ENCODE results near the gene BMP7.

BMP7 gene

DNA sequence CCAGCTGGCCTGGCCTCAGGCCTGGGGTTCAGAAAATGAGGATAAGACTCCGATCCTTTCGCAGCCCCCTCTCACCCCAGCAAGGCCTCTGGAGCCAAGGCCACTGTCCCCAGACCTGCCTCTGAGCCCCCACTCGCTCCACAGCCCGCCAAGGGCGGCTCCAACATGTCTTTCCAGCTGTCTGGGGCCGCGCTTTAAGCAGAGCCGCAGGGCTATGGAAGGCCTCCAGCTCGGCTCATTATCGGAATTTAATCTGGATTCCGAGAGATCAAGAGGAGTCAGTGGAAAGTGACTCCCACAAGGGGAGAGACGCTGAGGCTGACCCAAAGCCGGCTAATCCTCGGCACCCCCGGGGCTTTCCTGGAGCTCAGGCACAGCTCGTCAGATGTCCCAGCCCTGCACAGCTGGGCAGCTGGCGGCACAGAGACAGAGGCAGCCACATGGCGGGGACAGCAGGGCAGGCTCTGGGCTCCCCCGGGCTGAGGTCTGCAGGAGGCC, 41.8 kb downstream of the BMP7 start:
- no peak for DNase-seq

DNA sequence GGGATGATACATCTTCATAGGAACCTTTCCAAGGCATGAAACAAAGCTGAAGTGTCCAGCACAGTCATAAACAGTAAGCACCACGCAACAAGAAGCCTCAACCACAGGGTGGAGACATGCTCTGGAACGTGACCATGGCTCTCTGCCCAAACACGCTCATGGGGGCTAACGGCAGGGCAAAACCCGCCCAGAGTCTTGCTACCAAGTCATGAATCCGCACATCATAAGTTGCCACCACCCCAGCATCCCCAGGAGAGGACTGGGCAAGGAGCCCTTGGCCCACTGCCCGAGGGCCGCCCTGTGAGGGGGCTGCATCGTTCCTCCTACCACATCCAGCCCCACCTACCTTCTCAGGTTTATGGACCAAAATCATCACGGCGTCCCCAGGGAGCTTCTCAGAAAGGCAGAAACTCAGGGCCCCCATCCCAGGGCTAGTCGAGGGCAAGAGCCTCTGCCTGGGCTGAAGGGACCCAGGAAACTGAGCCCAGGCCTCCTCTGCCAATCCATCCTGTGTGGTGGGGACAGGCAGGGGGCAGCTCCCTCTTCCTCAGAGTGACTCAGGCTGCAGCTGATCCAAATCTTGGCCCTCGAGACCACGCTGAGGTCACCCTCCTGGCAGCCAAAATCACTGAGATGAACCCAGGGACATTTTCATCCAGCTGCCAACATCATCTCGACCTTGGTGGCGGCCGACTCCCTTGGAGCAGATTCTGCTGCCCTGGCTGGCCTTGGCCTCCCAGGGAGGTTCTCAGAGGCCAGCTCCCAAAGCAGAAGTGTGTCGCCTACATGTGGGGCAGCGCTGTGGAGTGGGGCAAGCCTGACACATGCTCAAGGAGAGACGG, 42.6 kb downstream of the BMP7 start:
- DNase-seq = no peak

DNA sequence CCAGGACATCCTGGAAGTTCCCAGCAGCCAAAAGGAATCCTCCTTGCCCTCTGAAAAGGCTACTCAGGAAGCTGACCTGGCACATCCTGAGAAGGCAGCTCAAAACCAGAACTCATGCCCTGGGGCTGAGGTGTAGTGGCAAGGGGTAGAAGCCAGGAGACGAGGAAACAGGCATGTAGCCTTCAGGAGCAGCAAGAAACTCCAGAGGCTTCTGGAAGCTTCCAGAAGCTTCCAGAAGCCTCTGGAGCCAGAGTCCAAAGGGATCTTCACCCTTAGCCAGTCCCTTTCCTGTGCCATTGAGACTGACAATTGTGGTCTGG, 43.9 kb downstream of the BMP7 start:
- DNase-seq = no peak

DNA sequence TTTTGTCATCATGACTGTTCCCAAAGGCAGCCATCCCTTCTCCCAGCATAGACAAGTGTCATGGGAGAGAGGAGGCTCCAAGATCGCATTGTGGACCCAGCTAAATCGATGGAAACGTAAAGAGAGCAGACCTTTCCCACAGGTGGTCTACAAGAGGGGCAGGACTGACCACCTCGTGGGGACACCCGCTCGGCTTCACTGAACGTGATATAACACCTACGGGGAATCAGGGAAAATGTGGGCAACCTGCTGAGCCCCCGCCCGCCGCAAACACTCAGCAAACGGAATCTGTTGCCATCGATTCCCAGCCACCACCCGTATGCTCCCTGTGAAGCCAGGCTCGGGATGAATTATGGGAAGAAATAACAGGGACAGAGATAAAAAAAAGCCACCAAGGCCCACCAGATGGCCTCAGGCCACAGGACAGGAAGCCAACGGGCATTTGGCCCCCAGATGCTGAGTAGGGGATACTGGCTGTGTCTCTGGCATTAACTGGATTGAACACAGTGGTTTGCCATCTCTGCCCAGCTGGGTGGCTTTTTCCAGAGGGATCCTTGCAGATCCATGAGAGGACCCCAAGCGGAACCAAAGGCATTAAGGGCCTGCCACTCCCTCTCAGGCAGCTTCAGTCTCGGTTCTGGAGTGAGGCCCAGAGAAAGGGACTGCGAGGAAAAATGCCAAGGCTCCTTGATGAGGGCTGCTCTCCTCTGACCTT, 44.4 kb downstream of the BMP7 start:
- no peak for DNase-seq

DNA sequence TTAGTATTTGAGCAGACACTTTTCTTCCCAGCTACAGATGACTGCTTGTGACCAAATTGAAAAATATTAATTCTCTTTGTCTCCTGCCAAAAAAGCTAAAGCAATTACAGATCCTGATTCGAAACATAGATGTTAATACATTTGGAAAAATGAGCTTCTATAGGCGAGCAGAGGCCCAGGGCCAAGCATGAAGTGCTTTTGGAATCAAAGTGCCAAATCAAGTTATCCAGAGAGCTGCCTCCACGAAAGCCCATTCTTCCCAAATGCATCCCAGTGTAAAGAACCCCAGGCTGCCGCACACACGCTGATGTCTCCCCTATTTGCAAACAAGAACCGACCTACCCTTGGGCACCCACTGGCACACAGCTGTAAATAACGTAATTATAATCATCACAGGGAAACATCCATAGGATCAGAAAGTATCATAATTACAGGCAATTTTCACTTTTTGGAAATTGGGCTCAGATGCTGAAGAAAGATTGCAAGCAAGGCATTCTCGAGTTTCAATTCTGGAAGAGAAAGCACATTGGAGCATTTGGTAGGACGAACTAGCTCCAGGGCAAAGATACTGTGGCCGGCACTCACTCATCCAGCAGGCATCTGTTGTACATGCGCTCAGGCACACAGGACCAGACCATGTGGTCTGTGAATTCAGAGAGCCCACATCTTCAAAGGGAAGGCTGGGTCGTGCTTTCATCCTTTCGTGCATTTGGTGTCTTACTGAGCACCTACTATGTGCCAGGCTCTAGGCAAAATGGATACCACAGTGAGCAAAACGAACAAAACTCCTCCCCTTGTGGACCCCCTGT, 45.9 kb downstream of the BMP7 start:
- DNase-seq = no peak

DNA sequence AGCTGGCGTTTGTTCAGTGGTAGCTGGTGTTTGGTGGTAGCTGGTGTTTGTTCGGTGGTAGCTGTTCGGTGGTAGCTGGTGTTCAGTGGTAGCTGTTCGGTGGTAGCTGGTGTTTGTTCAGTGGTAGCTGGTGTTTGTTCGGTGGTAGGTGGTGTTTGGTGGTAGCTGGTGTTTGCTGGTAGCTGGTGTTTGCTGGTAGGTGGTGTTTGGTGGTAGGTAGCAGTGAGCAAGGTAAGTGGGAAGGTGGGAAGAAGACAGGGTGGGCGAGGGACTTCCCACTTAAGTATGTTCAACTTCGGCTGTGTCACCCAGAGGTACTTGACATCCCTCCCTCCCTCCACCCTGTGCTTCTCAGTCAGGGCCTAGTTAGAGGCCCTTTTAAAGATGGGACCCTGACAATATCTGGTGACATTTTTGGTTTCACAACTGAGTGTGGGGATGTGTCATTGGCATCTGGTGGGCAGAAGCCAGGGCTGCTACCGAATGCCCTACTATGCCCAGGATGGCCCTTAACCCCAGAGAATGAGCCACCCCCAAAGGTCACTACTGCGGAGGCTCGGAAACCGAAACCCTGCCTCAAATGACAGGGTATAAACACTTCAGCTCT, 47.3 kb downstream of the BMP7 start:
- DNase-seq = no peak

DNA sequence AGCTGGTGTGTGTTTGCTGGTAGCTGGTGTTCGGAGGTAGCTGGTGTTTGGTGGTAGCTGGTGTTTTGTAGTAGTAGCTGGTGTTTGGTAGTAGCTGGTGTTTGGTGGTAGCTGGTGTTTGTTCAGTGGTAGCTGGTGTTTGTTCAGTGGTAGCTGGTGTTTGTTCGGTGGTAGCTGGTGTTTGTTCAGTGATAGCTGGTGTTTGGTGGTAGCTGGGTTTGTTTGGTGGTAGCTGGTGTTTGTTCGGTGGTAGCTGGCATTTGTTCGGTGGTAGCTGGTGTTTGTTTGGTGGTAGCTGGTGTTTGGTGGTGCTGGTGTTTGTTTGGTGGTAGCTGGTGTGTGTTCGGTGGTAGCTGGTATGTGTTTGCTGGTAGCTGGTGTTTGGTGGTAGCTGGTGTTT, 48.0 kb downstream of the BMP7 start:
- DNase-seq = no peak

DNA sequence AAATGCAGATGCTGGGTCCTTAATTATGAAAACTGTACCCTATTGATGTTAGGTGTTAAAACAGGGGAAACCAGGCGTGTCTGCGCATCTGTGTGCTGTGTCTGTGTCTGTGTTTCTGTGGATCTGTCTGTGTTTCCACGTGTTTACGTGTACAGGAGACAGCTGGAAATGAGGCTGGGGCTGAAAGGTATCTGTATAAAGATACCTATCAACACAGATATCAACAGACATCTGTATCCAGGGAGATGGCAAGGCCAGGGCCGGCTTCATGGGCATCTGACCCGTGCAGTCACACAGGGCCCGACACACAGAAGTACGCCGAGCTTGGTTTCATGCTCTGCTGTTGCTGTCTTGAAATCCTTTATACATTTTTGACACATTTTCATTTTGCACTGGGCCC, 48.6 kb downstream of the BMP7 start:
- DNase-seq = no peak

DNA sequence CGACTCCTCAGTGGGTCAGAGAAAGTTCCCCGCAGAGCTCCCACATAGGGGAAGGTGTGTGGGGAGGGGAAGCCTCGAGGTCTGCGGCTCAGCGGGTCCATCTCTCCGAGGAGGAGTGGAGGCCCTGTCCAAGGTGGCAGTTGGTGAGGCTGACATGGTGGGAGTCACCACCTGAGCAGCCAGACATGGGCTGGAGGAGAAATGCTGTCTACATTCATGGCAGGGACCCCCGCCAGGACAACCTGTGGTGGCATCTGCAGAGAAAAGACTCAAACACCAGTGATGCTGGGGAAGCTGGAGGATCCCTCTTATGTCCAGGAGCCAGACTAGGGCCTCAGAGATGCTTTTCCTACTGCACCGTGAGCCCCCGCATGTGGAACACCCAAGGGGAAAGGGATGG, 49.8 kb downstream of the BMP7 start:
- DNase-seq = no peak

DNA sequence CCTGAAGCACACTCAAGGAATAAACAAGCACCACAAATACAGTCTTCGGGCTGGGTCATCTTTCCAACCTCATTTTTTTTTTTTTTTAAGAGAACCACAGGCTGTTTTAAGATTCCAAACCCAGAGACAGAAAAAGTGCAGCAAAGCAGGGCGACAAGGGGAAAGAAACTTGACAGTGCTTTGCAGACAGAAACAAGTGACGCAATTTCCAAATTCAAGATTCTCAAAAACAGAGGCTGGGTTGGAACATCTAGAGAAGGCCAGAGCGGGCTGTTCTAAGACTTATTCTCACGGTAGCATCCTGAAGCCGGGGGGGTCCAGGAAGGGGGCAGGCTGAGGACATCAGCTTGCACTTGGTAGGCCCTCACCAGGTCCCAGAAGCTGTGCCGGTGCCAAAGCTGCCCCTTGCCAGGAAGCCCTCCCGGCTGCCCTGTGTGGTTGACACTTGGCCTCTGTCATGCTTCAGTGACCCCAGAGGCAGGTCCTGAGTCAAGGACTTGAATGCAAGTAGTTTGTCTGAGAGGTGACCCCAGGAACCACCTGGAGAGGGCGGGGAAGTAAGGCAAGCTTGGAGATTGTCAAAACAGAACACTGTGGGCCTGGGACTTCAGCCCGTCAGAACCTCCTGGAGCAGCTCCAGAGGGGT, 50.5 kb downstream of the BMP7 start:
- DNase-seq = no peak

DNA sequence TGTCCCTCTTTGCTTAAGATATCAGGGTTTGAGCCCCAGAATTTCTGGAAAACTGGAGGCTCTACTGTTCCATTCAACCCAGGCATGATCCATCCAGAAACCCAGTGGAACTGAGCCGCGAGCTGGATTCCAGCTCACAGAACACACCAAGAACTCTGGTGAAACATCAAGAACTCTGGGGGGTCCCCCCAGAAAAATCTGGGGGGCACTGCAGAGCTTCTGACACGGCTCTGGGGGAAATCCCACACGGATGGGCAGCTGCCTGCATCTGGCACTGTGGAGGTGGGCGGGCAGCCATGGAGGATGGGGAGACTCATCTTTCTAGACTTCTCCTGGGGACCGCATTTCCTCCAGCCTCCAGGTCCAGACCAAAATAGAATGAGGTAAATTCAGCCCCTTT, 51.0 kb downstream of the BMP7 start:
- DNase-seq = no peak

DNA sequence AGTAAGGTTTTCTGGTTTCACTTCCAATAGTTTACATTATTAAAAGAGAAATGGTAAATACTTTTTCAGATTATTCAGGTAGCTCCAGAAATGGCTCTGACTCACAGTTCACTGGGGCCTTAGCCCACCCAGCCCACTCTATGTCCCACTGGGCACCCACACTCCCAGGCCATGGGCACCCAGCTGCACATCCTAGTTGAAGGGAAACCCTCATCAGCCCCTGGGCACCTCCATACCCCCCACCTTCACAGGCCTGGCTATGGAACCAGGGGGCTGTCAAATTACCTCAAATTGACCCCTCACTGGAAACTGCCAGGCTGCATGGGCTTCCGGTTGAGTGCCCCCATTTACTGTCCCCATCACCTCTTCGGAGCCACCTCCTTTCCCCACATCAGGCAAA, 51.5 kb downstream of the BMP7 start:
- DNase-seq = no peak

DNA sequence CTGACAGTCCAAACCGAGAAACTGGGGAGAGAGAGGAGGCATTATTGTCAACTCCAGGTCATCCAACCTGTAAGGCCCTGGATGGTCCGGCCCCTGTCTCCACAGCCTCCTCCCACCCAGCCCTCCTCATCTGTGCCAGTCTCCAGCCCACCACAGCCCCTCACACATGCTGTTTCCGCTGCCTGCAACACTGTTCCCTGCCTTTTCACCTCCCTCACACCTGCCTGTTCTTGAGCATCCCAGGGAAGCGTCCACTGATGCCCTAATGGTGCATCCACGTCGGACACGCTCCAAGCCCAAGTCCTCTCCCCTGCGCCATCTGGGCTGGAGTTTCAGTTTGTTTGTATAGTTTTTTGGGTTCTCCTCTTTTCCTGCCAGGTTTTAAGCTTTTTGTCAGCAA, 52.0 kb downstream of the BMP7 start:
- no peak for DNase-seq

DNA sequence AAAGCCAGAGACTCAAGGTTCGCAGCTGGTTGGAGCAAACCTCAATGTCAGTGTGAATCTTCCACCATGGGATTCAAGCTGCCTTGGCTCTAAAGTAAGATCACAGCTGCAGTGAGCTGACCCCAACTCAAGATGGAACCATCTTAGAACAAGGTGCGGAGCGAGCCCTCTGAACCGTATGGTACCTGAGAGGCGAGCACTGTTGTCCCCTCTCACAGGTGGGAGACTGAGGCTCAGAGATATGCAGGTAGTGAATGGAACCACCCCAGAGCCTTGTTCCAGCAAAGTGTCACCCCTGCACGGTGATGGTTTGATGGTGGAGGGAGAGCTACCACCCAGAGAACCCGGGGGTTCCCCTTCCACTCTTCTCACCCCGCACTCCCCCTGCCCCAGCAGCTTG, 52.5 kb downstream of the BMP7 start:
- no peak for DNase-seq

DNA sequence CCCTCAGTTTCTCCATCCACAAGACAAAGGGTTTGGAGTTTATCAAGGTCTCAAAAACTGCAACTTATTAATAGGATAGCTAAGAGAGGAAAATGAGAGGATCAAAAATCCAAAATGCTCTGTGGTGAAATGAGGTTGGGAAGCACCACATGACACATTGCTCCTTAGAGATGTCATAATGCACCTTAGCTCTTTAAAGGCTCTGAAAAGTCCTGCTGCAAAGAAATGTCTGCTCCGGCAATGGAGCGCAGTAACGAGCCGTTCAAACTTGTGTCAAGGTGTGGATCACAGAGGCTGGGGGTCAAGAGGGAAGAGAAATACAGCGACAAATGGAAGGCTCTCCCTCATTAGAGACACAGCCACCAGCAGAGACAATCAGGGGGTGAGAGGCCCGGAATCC, 53.1 kb downstream of the BMP7 start:
- no peak for DNase-seq

DNA sequence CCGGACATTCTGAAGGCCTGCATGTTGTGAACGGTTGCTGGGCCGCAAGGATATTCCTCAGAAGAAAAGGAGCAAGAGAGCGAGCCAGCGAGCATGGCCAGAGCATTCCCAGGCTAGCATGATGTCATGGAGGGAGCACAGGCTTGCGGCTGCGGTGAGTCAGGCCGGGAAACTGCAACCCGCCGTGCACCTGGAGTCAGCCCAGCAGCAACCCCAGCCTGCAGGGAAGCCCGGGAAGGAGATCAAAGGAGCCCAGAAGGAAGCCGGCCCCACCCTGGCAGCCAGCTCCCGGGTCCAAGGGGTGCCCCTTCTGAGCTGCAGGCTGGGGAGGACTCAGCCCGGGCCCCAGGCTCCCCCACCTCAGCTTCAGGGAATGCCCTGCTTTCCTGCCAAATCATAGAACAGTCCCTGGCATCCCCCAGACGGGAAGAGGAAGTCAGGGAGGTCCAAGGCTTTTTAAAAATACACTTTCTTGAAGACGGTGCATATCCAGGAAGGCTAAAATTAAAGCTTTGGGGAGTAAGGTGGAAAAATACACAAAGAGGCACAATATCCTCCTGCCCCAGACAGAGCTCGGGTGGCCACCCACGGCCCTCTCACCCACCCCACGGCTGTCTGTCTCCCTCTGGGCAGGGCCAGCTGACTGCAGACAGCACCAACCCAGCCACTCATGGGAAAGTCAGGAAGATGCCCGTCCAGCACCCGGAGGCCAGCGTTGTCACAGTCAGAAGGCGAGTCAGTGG, 53.7 kb downstream of the BMP7 start:
- no peak for DNase-seq

DNA sequence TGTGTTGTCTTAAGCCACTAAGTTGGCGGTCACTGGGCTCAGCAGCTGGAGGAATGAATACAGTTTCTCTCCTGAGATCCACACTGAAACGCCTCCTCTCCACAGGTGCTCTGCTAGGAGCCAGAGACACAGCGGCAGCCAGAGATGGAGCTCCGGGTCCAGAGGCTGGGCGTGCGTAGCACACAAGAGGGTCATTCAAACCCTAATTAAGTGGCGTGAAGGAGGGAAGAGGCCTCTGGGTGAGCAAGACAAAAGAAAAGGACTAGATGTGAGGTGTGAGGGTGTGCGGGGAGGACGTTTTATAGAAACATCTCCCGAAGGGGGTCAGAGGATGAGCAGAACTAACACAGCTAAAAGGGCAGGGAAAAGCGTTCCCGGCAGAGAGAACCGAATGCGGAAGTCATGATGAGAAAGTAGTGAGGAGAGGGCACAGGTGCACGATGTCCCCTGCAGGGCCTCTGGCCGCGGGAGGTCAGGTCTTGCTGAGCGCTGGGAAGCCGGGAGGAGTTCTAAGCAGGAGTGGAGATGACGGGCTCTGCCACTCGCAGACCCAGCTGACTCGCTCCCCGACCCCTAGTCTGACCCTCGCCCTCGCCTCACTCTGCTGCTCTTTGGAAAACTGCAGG, 54.4 kb downstream of the BMP7 start:
- no peak for DNase-seq

DNA sequence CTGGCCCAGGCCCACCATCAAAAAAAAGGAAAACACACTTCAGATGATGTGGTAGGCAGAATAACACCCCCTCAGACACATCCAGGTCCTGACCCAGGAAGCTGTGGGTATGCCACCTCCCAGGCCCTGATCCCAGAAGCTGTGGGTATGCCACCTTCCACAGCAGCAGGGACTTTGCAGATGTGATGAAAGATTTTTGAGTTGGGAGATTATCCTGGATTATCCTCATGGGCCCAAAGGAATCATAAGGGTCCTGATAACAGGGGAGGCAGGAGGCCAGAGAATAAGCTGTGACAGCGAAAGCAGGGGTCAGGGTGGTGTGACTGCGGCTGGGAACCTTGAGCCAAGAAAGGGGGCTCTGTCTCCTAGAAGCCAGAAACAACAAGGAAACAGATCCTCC, 55.0 kb downstream of the BMP7 start:
- no peak for DNase-seq

DNA sequence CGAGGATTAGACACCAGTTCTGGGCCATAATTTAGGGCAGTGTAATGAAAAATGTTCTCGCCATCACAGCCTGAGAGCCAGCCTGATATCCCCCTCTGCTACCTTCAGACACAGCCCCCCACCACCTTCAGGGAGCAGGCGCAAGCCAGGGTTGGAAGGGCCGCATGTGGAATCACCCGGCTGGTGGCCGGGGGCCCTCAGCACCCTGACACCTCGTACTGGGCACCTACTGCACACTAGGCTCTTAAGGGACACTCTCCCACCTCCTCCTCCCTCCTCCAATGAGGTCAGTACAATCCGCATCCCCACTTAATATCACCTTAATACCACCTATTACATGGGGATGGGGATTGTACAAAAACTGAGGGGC, 55.5 kb downstream of the BMP7 start:
- DNase-seq = no peak

DNA sequence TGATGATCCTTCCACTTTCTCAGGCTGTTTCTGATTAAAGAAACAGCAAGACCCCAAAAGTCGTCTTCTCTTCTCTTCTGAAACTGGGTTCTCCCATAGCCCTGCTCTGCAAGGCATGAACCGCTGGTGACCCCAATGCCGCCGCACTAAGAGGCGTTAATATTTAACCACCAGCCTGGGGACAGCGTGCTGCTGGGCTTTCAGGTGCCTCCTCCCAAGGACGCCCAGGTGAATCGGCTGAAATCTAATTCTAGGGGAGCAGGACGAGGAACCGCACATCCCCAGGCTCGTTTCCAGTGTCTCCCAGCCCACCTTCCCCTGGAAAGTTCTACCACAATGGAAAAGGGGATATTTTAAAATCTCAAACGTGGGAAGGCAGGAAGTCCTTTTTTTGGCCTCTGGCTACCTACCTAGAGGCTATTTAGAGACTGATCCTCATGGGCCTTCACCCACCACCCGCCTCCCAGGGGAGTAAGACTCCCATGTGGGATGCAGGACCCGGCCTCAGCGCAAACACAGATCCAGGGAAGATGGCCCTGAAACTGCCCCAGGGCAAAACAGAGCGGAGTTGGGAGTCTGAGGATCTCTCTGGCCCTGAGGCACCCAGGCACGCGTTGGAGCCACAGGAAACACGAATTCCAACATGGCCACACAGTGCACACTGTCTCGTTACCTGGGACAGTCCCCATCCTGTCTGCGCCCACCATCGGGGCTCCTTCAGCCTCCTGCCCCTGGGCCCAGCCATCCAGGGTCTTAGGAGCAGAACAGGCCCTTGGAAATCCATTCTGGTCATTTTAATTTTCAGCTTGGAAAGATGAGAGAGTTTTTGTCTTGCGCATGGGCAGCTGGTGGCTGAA, 56.2 kb downstream of the BMP7 start:
- DNase-seq = no peak

DNA sequence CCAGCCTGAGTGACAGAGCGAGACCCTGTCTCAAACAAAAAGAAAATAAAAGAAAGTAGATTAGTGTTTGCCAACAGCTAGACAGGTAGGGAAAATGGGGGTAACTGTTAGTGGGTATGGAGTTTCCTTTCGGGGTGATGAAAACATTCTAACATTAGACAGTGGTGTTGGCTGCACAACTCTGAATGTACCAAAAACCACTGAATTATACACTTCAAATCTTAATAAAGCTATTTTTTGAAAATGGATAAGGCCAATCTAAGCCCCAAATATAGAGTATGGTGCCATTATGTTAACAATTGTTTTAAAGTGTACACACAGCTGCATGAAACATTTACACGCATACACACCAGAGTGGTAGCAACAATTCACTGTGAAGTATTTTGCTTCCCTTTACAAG, 57.0 kb downstream of the BMP7 start:
- no peak for DNase-seq

All from activated CD4-positive, alpha-beta T cell treated with anti-CD3 and anti-CD28 coated beads for 48 hours (primary cell).